Testis (tissue), 3 donors: ENCODE results near the gene BRAT1. TPM values are rescaled to one million over a fixed set of nuclear protein-coding genes. Genes with fewer than 3 reads are reported as not detected.
"Not testable (repeated sequence)": the region's sequence is repeated elsewhere in the genome, so short reads cannot be mapped to it uniquely, and the experiment has no call there.

Experiments
- DNase-seq: peaks from one replicate; pipeline ENCODE4 v3.0.0-alpha.2; 2019
- H3K27ac ChIP-seq, 2 donors: fragments of 200-600 bp; sonication (generic); one replicate each; pipeline ENCODE4 v1.5.1; 2019
- H3K27me3 ChIP-seq: fragments of 200-600 bp; sonication (generic); one replicate; pipeline ENCODE4 v1.5.1; 2019
- H3K36me3 ChIP-seq: fragments of 200-600 bp; sonication (generic); one replicate; pipeline ENCODE4 v1.5.1; 2017; ENCODE audit warnings: low read depth; ENCODE audit errors: missing control alignments
- H3K4me1 ChIP-seq: fragments of 200-600 bp; sonication (generic); one replicate; pipeline ENCODE4 v1.5.1; 2019
- H3K4me3 ChIP-seq, 2 donors: fragments of 200-600 bp; sonication (generic); one replicate each; pipeline ENCODE4 v1.5.1; 2017 to 2019
- H3K9me3 ChIP-seq: fragments of 200-600 bp; sonication (generic); one replicate; pipeline ENCODE4 v1.5.1; 2017
- CTCF ChIP-seq, 3 experiments: fragments of 450-650 bp in 2 of 3; fragments of 200-600 bp in 1 of 3; sonication (generic) in 1 of 3; IDR thresholded peaks; one replicate each; pipeline ENCODE4 v1.5.1; 2016 to 2019; ENCODE audit warnings: antibody characterized with exemption in 3 of 3, mild to moderate bottlenecking in 2 of 3, moderate library complexity in 1 of 3
- POLR2A ChIP-seq: fragments of 450-650 bp; IDR thresholded peaks from one replicate; pipeline ENCODE4 v1.6.1; 2017; ENCODE audit warnings: antibody characterized with exemption, mild to moderate bottlenecking, moderate library complexity
- WGBS, 2 donors: methylation state at CpG; one replicate each; pipeline ENCODE4 v1.1.5; 2018; 5-methylcytosine and 5-hydroxymethylcytosine counted together
- intact Hi-C: fragments of 100-400 bp; cut with DNase I; formaldehyde crosslinking; loops from one replicate; pipeline ENCODE4 v1.15.1; 2023; ENCODE audit warnings: low total_unique reads
- polyA plus RNA-seq: library from polyadenylated mRNA; stranded (reverse); fragments of 350-450 nt; fragmentation: Illumina TruSeq; extraction: RNeasy Lipid Tissue Mini Kit (QIAGEN cat#74804); gene quantifications from one replicate; pipeline ENCODE4 v1.2.3, GENCODE V29; 2014; ENCODE audit warnings: low read depth, low replicate concordance; ENCODE audit not compliant: insufficient read depth
- total RNA-seq, 2 donors: library from RNA; depleted of rRNA; stranded (reverse); fragments of >200 nt; gene quantifications; one replicate each; pipeline ENCODE4 v1.2.3, GENCODE V29; 2016

Gene BRAT1
- total and polyA plus RNA-seq, 3 donors from 2014 or later, result 45.3 to 108 (median 104) TPM

- WGBS, 2 donors, result 87 to 95% methylated on average over 11 to 12 of the region's 12 CpGs
- H3K27ac ChIP-seq, result no peak overlapping the region
- intact Hi-C loops, result no loop called here
- H3K9me3 ChIP-seq, result no peaks in the 10 kb centered on the region
- TF ChIP-seq POLR2A, result no peak
- TF ChIP-seq CTCF (IDR thresholded peaks at IDR 0.05), result no peak
- peaks cover 3% of the 10 kb centered on the region for H3K4me1 ChIP-seq
- no peak overlapping the region for H3K4me3 ChIP-seq
- no peaks in the 10 kb centered on the region for H3K27me3 ChIP-seq
- DNase-seq, result no peak
- no peaks in the 10 kb centered on the region for H3K36me3 ChIP-seq
Measured at GRCh38 chr7:2564970-2565540, 9.7 kb upstream of the BRAT1 start.

- DNase-seq, intact Hi-C loops, H3K4me3 ChIP-seq, H3K9me3 ChIP-seq, H3K27me3 ChIP-seq, H3K27ac ChIP-seq, H3K36me3 ChIP-seq, H3K4me1 ChIP-seq: not testable (repeated sequence)
- WGBS, 2 donors, result 92 to 98% methylated on average over 3 of the region's 3 CpGs
Measured at GRCh38 chr7:2563955-2564354, 8.6 kb upstream of the BRAT1 start.

- Histone ChIP-seq H3K4me3 (peak overlapping the region; percentile 75 to 97), H3K4me1 (peaks cover 25% of the 10 kb centered on the region), H3K9me3 (no peaks in the 10 kb centered on the region), H3K27ac (peak overlapping the region; percentile 36 to 64), H3K36me3 (no peaks in the 10 kb centered on the region), H3K27me3 (no peaks in the 10 kb centered on the region)
- WGBS, 2 donors, result 7 to 22% methylated on average over 8 to 35 of the region's 53 CpGs
- intact Hi-C loops, result loop anchor here (10.0 kb wide), 1 partner anchor 85 kb away; the partner anchor contains the start of gene GRIFIN
- no peak for DNase-seq
- TF ChIP-seq CTCF (IDR thresholded peaks at IDR 0.05), result no peak
- TF ChIP-seq POLR2A, result no peak
Measured at GRCh38 chr7:2559283-2559950, 4.1 kb upstream of the BRAT1 start.

- Histone ChIP-seq H3K4me3 (peak within 1 kb of the TSS; percentile 75 to 97), H3K27ac (peak within 1 kb of the TSS; percentile 61 to 73), H3K27me3 (no peaks in the 10 kb centered on the region), H3K4me1 (peaks cover 32% of the 10 kb centered on the region), H3K9me3 (no peaks in the 10 kb centered on the region), H3K36me3 (no peaks in the 10 kb centered on the region)
- intact Hi-C loops, result loop anchor here (10.0 kb wide), 1 partner anchor 84 kb away; the partner anchor contains the start of gene GRIFIN
- TF ChIP-seq POLR2A (no peak), CTCF (IDR thresholded peaks at IDR 0.05) (peak in 2 of 3 experiments; percentile 42 to 51)
- peak; percentile 92 for DNase-seq
- WGBS, 2 donors, result 1% methylated on average over 32 to 44 of the region's 66 CpGs
Measured at GRCh38 chr7:2558629-2559282, 3.4 kb upstream of the BRAT1 start, which contains the start of gene IQCE. IQCE (plus strand) TSS chr7:2558979; CDS start chr7:2559182, 203 bp downstream.

- H3K27ac ChIP-seq, result peak overlapping the region; percentile 94 to 98
- TF ChIP-seq CTCF (IDR thresholded peaks at IDR 0.05), result no peak
- peak overlapping the region; percentile 67 to 87 for H3K4me3 ChIP-seq
- no peak for DNase-seq
- intact Hi-C loops, result loop anchor here (10.0 kb wide), 1 partner anchor 80 kb away; the partner anchor contains the start of gene GRIFIN
- WGBS, 2 donors, result 2 to 5% methylated on average over 5 to 11 of the region's 12 CpGs
- H3K9me3 ChIP-seq, result no peaks in the 10 kb centered on the region
- peaks cover 27% of the 10 kb centered on the region for H3K4me1 ChIP-seq
- H3K27me3 ChIP-seq, result no peaks in the 10 kb centered on the region
- H3K36me3 ChIP-seq, result no peaks in the 10 kb centered on the region
Measured at GRCh38 chr7:2554661-2555111, 638 bp downstream of the BRAT1 start.
